OCI-LY1 (cell line): ENCODE measurements around the gene BOC.

Experiments used
- H2AFZ ChIP-seq: fragments of 200-600 bp; sonication (generic), shearing (Covaris generic); 2 replicates; pipeline ENCODE4 v1.6.0; 2014; ENCODE audit warnings: antibody characterized with exemption, mild to moderate bottlenecking, low read length
- H3F3A ChIP-seq: fragments of 200-600 bp; sonication (generic), shearing (Covaris generic); 2 replicates; pipeline ENCODE4 v1.6.0; 2014; ENCODE audit warnings: mild to moderate bottlenecking, antibody characterized with exemption, low read length, moderate library complexity; ENCODE audit not compliant: insufficient read depth
- H3K27ac ChIP-seq: fragments of 200-600 bp; sonication (generic); 2 replicates; pipeline ENCODE4 v1.5.1; 2014; ENCODE audit warnings: low read length, mixed run types, mild to moderate bottlenecking, low read depth; ENCODE audit not compliant: poor library complexity, severe bottlenecking
- H3K27me3 ChIP-seq: fragments of 200-600 bp; sonication (generic); 2 replicates; pipeline ENCODE4 v1.6.0; 2014; ENCODE audit warnings: antibody characterized with exemption, mild to moderate bottlenecking, low read length, moderate library complexity; ENCODE audit not compliant: insufficient read depth
- H3K36me3 ChIP-seq: fragments of 200-600 bp; sonication (generic); 2 replicates; pipeline ENCODE4 v1.6.1; 2014; ENCODE audit warnings: mild to moderate bottlenecking, antibody characterized with exemption, low read length, moderate library complexity, mixed read lengths; ENCODE audit not compliant: insufficient read depth
- H3K4me1 ChIP-seq: fragments of 200-600 bp; sonication (generic); 2 replicates; pipeline ENCODE4 v1.5.1; 2014; ENCODE audit warnings: mild to moderate bottlenecking, low read length, moderate library complexity; ENCODE audit not compliant: insufficient read depth, severe bottlenecking
- H3K4me2 ChIP-seq: fragments of 200-600 bp; sonication (generic), shearing (Covaris generic); 2 replicates; pipeline ENCODE4 v1.6.1; 2014; ENCODE audit warnings: low read length
- H3K4me3 ChIP-seq: fragments of 200-600 bp; sonication (generic); 2 replicates; pipeline ENCODE4 v1.5.1; 2014; ENCODE audit warnings: low read length, low read depth, mild to moderate bottlenecking, mixed read lengths; ENCODE audit not compliant: poor library complexity, severe bottlenecking
- H3K79me2 ChIP-seq: fragments of 200-600 bp; shearing (Covaris generic); 2 replicates; pipeline ENCODE4 v1.6.1; 2016; ENCODE audit warnings: mixed run types, low read length, mixed read lengths; ENCODE audit not compliant: insufficient read depth
- H3K9ac ChIP-seq: fragments of 200-600 bp; sonication (generic), shearing (Covaris generic); 2 replicates; pipeline ENCODE4 v1.6.1; 2014; ENCODE audit warnings: mild to moderate bottlenecking, low read length, mixed read lengths
- H3K9me2 ChIP-seq: fragments of 200-600 bp; sonication (generic), shearing (Covaris generic); 2 replicates; pipeline ENCODE4 v1.6.1; 2014; ENCODE audit warnings: low read depth, mild to moderate bottlenecking, low read length, mixed read lengths
- H3K9me3 ChIP-seq: fragments of 200-600 bp; shearing (Covaris generic); 2 replicates; pipeline ENCODE4 v1.6.1; 2014; ENCODE audit warnings: low read length, mixed read lengths
- H4K20me1 ChIP-seq: fragments of 200-600 bp; sonication (generic), shearing (Covaris generic); 2 replicates; pipeline ENCODE4 v1.6.0; 2016; ENCODE audit warnings: mild to moderate bottlenecking, low read length; ENCODE audit not compliant: insufficient read depth
- EZH2 ChIP-seq: fragments of 200-600 bp; sonication (generic), shearing (Covaris generic); IDR thresholded peaks from 2 replicates; pipeline ENCODE4 v1.8.0; 2017; ENCODE audit warnings: borderline replicate concordance, mixed run types, mild to moderate bottlenecking, antibody characterized with exemption, low read length, moderate library complexity, mixed read lengths
- TF ChIP-seq, protein P1 (sequence below): fragments of 200-600 bp; sonication (generic), shearing (Covaris generic); IDR thresholded peaks from 2 replicates; pipeline ENCODE4 v1.5.1; 2017; ENCODE audit warnings: mild to moderate bottlenecking, antibody characterized with exemption, low read length, moderate library complexity, mixed read lengths

Gene BOC

DNA sequence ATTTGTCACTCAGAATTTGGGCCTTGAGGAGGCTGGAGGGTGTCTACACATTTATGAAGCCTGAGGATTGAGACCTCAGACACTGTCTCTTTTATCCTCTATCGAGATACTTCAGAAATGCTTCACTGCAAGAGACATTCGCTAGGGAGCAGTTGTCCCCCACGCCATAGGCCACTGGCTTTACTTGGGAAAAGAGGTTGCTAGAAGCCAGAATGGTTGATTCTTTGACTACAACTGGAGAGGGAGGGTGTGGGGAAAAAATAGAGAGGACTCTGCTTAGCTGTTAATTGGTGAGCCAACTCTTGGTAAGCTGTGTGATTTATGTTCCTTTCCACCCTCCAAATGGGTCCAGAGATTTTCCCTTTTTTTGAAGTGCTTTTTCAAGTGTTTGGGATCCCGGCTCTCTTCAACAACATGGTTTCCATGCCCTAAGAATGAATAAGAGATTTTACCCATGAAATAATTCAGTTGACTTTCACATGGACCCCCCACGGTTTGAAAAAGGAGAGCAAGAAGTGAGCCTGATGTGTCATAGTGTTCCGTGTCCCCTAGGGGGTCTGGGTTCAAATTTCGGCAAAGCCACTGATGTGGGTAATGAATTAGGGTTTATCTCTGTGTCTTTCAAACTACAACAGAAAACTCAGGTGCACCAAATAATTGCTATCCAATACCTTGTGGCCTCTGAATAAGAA is 2.7 kb downstream of the BOC start:
- no peaks in the 10 kb centered on the region; the same call in 1 of the 2 replicates for H3K27me3 ChIP-seq
- no peak for TF ChIP-seq EZH2
- TF ChIP-seq, protein P1, sequence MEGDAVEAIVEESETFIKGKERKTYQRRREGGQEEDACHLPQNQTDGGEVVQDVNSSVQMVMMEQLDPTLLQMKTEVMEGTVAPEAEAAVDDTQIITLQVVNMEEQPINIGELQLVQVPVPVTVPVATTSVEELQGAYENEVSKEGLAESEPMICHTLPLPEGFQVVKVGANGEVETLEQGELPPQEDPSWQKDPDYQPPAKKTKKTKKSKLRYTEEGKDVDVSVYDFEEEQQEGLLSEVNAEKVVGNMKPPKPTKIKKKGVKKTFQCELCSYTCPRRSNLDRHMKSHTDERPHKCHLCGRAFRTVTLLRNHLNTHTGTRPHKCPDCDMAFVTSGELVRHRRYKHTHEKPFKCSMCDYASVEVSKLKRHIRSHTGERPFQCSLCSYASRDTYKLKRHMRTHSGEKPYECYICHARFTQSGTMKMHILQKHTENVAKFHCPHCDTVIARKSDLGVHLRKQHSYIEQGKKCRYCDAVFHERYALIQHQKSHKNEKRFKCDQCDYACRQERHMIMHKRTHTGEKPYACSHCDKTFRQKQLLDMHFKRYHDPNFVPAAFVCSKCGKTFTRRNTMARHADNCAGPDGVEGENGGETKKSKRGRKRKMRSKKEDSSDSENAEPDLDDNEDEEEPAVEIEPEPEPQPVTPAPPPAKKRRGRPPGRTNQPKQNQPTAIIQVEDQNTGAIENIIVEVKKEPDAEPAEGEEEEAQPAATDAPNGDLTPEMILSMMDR: no peak
- H3K79me2 ChIP-seq: no peaks in the 10 kb centered on the region
- H3K9me2 ChIP-seq: no peaks in the 10 kb centered on the region
- no peak overlapping the region for H2AFZ ChIP-seq
- H3F3A ChIP-seq: no peaks in the 10 kb centered on the region
- no peak overlapping the region for H3K27ac ChIP-seq
- no peaks in the 10 kb centered on the region for H3K4me1 ChIP-seq
- no peaks in the 10 kb centered on the region for H3K36me3 ChIP-seq
- H3K4me3 ChIP-seq: no peak overlapping the region
- H4K20me1 ChIP-seq: no peaks in the 10 kb centered on the region
- no peaks in the 10 kb centered on the region for H3K9me3 ChIP-seq
- H3K4me2 ChIP-seq: no peak overlapping the region
- H3K9ac ChIP-seq: no peak overlapping the region

DNA sequence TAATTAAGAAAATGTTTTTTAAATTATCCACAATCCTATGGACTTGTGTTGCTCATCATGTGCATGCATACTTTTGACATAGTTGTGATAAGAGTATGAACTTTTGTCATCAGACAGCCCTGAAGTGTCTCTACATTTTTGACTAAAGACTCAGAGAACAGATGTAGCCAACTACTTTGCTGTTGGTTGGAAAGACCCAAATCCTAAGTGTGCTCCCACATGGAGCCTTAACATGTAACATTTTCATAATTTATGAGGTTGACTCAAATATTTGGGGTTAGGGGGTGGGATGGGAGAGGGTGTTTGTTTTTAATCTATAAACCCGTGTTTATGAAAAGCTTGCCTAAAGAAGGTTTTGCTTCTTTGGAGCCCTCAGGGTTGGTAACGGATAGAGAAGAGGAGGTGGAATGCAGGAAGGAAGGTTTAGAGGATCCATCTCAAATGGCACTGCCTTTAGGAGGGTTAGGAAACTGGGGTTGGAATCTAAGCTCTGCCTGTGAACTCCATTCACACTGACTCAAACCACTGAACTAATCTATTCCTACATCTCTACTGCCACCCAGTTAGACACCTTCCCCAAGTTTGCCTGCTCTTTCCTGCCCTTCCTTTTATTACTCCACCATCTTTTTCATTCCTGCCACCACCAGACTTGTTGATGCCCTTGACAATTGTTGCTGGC is 3.7 kb downstream of the BOC start:
- no peak for TF ChIP-seq EZH2
- TF ChIP-seq, protein P1: no peak
- no peaks in the 10 kb centered on the region for H4K20me1 ChIP-seq
- H3F3A ChIP-seq: no peaks in the 10 kb centered on the region
- H3K79me2 ChIP-seq: no peaks in the 10 kb centered on the region
- no peak overlapping the region for H2AFZ ChIP-seq
- H3K27me3 ChIP-seq: no peaks in the 10 kb centered on the region; the same call in 1 of the 2 replicates
- H3K4me3 ChIP-seq: no peak overlapping the region
- H3K4me2 ChIP-seq: no peak overlapping the region
- H3K4me1 ChIP-seq: no peaks in the 10 kb centered on the region
- no peaks in the 10 kb centered on the region for H3K36me3 ChIP-seq
- H3K9me3 ChIP-seq: no peaks in the 10 kb centered on the region
- no peaks in the 10 kb centered on the region for H3K9me2 ChIP-seq
- H3K9ac ChIP-seq: no peak overlapping the region
- H3K27ac ChIP-seq: no peak overlapping the region

DNA sequence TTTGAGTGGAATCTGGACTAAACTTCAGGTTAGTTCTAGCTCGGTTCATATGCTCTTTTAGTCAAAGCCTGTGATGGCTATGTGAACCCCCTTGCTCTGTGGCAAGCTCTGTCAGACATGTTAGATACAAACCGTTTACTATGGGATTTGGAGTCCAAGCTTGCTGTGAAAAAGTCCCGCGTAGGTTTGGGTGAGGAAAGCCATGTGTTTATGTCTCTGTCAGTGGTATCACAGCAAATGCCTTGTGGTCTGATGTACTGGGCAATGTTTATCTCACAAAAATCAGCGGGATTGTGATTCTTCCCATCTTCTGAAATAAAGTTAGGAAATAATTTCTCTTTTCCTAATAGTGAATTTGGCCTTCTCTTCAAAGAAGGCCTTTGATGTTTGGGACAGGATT is 5.0 kb downstream of the BOC start:
- Histone ChIP-seq H3K9me3 (no peaks in the 10 kb centered on the region), H3K27me3 (no peaks in the 10 kb centered on the region), H3K79me2 (no peaks in the 10 kb centered on the region), H3K4me2 (no peak overlapping the region), H3K9ac (no peak overlapping the region), H3F3A (no peaks in the 10 kb centered on the region), H3K27ac (no peak overlapping the region), H3K9me2 (no peaks in the 10 kb centered on the region), H4K20me1 (no peaks in the 10 kb centered on the region), H3K4me3 (no peak overlapping the region), H3K4me1 (no peaks in the 10 kb centered on the region), H2AFZ (no peak overlapping the region), H3K36me3 (no peaks in the 10 kb centered on the region)
- TF ChIP-seq, protein P1: no peak
- no peak for TF ChIP-seq EZH2
